ENCODE data around the gene CLMN. TPM values are rescaled to one million over a fixed set of nuclear protein-coding genes. Genes with fewer than 3 reads are reported as not detected.

The CLMN gene
- total and polyA plus RNA-seq, 9 of the 15 experiments (the other 6 are each of a cell fraction or from before 2014, with no cell fraction given): 0.01 to 0.18 (median 0.07) TPM; not detected in 4

DNA sequence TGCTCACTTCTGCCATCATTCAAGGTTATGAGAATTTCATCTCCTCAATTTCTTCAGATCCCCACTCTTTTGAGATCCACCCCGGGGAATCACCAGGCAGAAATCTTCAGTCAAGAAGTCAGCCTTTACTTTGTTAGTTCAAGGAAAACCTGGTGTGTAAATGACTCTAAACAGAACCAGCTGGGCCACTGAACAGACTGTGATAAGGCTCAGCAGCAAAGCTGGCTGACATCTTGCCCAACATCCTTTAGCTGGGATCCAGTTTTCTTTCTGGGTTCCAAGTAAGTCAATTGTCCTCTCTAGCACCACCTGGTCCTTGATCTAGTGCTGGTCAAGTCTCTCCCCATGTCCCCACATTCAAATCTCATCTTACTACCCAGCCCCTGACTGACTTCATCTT, 11.6 kb downstream of the CLMN start:
- ATAC-seq (no peak), DNase-seq (ENCODE audit: extremely low read depth in 1 of 4, low spot score in 3 of 4) (no peak), FAIRE-seq (no peak)
- in situ Hi-C loops (cut with MboI): no loop called here
- TF ChIP-seq, protein P1, sequence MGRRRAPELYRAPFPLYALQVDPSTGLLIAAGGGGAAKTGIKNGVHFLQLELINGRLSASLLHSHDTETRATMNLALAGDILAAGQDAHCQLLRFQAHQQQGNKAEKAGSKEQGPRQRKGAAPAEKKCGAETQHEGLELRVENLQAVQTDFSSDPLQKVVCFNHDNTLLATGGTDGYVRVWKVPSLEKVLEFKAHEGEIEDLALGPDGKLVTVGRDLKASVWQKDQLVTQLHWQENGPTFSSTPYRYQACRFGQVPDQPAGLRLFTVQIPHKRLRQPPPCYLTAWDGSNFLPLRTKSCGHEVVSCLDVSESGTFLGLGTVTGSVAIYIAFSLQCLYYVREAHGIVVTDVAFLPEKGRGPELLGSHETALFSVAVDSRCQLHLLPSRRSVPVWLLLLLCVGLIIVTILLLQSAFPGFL (CRISPR knock-in tag; IDR thresholded peaks at IDR 0.05): no peak
- TF ChIP-seq, protein P2, sequence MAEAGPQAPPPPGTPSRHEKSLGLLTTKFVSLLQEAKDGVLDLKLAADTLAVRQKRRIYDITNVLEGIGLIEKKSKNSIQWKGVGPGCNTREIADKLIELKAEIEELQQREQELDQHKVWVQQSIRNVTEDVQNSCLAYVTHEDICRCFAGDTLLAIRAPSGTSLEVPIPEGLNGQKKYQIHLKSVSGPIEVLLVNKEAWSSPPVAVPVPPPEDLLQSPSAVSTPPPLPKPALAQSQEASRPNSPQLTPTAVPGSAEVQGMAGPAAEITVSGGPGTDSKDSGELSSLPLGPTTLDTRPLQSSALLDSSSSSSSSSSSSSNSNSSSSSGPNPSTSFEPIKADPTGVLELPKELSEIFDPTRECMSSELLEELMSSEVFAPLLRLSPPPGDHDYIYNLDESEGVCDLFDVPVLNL (CRISPR knock-in tag; IDR thresholded peaks at IDR 0.05; ENCODE audit: low read depth): no peak
- no peak for TF ChIP-seq POU5F1 (IDR thresholded peaks at IDR 0.05; ENCODE audit: borderline replicate concordance, low read depth, low read length, partially characterized antibody)
- no peak for TF ChIP-seq ZC3H8 (IDR thresholded peaks at IDR 0.05)
- no peak for TF ChIP-seq BRF1 (IDR thresholded peaks at IDR 0.05; ENCODE audit: borderline replicate concordance, extremely low read depth, insufficient read length)
- TF ChIP-seq ZNF174 (CRISPR knock-in tag; IDR thresholded peaks at IDR 0.05): no peak
- TF ChIP-seq MTF1 (CRISPR knock-in tag; IDR thresholded peaks at IDR 0.05; ENCODE audit: borderline replicate concordance): no peak
- no peak for TF ChIP-seq ZNF24 (IDR thresholded peaks at IDR 0.05)
- no peak for TF ChIP-seq MAFK (IDR thresholded peaks at IDR 0.05; ENCODE audit: low read length)
- no peak for TF ChIP-seq SMARCE1 (IDR thresholded peaks at IDR 0.05)
- no peak for TF ChIP-seq ZNF830 (CRISPR knock-in tag; IDR thresholded peaks at IDR 0.05)
- no peak for TF ChIP-seq MYBL2 (IDR thresholded peaks at IDR 0.05; ENCODE audit: low read depth)
- no peak for TF ChIP-seq MYBL2 (CRISPR knock-in tag; IDR thresholded peaks at IDR 0.05; ENCODE audit: borderline replicate concordance)
- TF ChIP-seq NELFE (IDR thresholded peaks at IDR 0.05; ENCODE audit: insufficient read depth, insufficient read length): no peak
- TF ChIP-seq HMG20A (CRISPR knock-in tag; conservative IDR thresholded peaks at IDR 0.05): no peak
- no peak for TF ChIP-seq ZNF239 (CRISPR knock-in tag; IDR thresholded peaks at IDR 0.05)
- TF ChIP-seq GTF2A2 (tag; IDR thresholded peaks at IDR 0.05): no peak
- TF ChIP-seq TFAM (CRISPR knock-in tag; conservative IDR thresholded peaks at IDR 0.05): no peak
- no peak for TF ChIP-seq NFE2 (IDR thresholded peaks at IDR 0.05; ENCODE audit: low read depth)
- no peak for TF ChIP-seq CC2D1A (IDR thresholded peaks at IDR 0.05)
- no peak for TF ChIP-seq ZNF165 (CRISPR knock-in tag; IDR thresholded peaks at IDR 0.05; ENCODE audit: borderline replicate concordance)
- H3K4me3 ChIP-seq: no peak overlapping the region
- BruUV-seq (replicated peaks): no TSS peak
- peaks cover 3 to 45% of the 10 kb centered on the region in 2 experiments; a peak in 3 of 5 replicates for H3K27me3 ChIP-seq (ENCODE audit: control insufficient read depth in 2 of 2, insufficient read depth in 2 of 2, low read length in 2 of 2)
- POLR2A ChIA-PET: no interaction called here
- CTCF ChIA-PET (ENCODE audit: low intra/inter-chr PET ratio): no interaction called here
- H3K9ac ChIP-seq (ENCODE audit: insufficient read depth in 1 of 2, low read depth in 2 of 2, low read length in 2 of 2): no peak overlapping the region
- H2AFZ ChIP-seq (ENCODE audit: low read depth, low read length): no peak overlapping the region
- no peaks in the 10 kb centered on the region for H3K9me1 ChIP-seq (ENCODE audit: control insufficient read depth, insufficient read depth, low read length)
- H3K4me1 ChIP-seq (replicated peaks in 1 of 2; ENCODE audit: control insufficient read depth in 2 of 2, insufficient read depth in 2 of 2, low read length in 2 of 2): no peaks in the 10 kb centered on the region
- H3K9me3 ChIP-seq (replicated peaks; ENCODE audit: control insufficient read depth, insufficient read depth, low read depth, low read length): no peaks in the 10 kb centered on the region
- H4K20me1 ChIP-seq (replicated peaks; ENCODE audit: control insufficient read depth, insufficient read depth, low read length): no peaks in the 10 kb centered on the region
- WGBS (ENCODE audit: insufficient coverage, low coverage, missing lambda C conversion rate): 0% methylated on average over 1 of the region's 1 CpG
- H3K36me3 ChIP-seq (ENCODE audit: control insufficient read depth, insufficient read depth, low read length): no peaks in the 10 kb centered on the region
- H3K79me2 ChIP-seq (ENCODE audit: control insufficient read depth, insufficient read depth, low read length): no peaks in the 10 kb centered on the region
- H3K27ac ChIP-seq (ENCODE audit: extremely low read depth, low read depth, low read length): no peak overlapping the region
- intact Hi-C loops (cut with micrococcal nuclease): no loop called here
- no peak overlapping the region for H3K4me2 ChIP-seq (ENCODE audit: insufficient read depth, low read length)

Measured in K562 (cell line).